GM18511 (cell line): ENCODE measurements around the gene SDK1.
"Not testable (repeated sequence)": the region's sequence is repeated elsewhere in the genome, so short reads cannot be mapped to it uniquely, and the experiment has no call there.

ENCODE experiments used
- ATAC-seq: cut with Tn5 transposase; IDR thresholded peaks from one replicate; pipeline ENCODE4 v1.9.1; 2021; ENCODE audit warnings: mild to moderate bottlenecking, moderate library complexity; ENCODE audit not compliant: unreplicated experiment

SDK1 gene

DNA sequence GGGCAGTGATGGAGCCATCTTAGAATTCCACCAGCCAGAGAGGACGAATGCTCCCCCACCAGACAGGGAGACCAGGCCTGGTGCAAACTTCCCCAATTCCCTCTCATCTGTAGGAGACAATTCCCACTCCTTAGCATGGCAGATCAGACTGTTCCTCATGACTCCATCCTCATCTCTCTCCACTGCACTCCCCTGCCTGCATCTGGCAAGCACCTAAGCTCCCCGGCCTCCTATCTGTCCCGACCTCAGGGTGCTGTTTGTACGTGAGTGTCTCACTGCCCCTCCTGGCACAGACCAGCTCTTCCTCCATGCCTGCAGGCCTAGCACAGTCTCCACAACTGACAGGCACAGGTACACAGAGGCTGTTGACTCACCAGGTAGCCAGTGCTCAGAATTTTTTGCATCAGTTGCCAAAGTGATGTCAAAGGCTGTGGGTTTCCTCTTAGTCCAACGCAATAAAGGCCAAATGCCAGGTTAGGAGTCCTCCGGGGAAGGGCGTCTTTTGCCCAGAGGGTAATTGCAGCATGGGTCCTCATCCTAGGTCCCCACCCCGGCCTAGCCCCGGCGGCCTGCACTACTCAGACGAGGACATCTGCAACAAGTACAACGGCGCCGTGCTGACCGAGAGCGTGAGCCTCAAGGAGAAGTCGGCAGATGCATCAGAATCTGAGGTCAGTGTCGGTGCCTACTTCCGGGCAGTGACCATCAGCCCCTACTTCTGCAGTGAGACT is 944.2 kb downstream of the SDK1 start:
- ATAC-seq: no peak

GRCh38 chr7:4245866-4246470 is 944.9 kb downstream of the SDK1 start:
- no peak for ATAC-seq

DNA sequence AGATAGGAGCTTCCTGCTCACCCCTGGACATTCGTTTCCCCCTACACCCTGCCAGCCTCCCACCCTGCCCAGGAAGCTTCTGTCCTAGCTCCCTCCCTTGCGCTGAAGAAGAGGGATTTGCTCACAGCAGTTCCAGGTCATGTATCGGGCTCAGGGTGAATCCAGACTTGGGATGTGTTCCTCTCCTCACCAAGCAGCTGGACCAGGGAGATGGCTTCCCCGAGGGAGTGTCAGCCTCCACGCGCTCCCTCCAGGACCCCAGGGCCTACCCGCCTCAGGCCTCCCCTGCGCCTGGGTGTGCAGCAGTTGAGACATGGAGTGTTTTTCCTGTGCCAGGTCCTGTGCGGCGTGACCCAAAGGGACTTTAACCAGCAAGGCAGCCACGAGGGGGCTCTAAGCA is 945.5 kb downstream of the SDK1 start:
- no peak for ATAC-seq

DNA sequence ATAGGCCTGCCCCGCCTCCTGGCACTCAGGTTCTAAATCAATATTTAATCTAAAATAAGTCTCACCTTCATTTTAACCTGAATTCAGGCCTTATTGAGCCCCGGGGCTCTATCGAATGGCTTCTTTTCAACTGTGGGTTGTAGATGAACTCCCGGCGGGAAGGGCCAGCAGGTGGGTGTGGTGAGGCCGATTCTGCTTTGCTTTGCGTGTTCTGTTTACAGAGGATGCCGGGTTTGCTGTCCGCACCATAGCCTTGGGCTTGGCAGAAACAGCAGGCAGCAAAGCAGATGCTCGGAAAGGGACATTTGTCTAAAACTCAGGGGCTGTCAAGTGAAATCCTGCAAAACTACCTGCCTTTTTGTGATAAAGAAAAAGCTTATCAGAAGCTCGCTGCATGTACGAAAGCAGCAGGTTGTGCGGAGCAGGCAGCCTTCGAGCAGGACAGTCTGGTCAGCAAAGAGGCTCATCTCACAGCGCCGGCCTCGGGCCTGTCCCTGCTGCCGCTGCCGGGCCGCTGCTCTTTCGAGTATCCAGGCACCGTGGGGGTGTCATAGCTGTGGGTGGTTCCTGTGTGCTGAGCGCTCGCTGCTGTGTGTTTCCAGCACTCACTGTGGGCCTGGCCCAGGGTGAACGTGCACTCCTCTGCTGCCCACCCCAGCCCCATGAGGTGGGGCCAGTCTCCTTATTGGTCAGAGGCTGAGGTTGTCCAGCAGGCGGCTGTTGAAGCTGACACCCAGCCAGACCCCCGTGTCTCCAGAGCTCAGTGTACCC is 946.2 kb downstream of the SDK1 start:
- no peak for ATAC-seq

GRCh38 chr7:4248295-4248694 is 947.2 kb downstream of the SDK1 start:
- no peak for ATAC-seq

DNA sequence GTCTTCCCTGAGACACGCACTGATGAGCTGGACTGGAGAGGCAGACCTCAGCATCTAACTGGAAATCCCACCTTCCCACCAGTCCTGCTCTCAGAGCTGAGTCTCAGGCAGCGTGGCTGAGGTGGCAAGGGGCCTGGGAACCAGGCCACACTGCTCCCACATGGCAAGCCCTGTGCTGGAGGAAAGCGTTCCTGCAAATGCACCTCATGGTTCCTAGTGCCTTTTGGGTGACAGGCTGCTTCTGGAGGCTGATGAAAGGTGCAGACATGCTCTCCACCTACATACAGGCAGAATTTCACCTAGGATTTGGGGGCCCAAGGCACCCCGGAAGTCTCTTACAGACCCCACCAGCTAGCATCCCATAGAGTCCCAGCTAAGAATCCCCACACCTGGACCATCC is 948.2 kb downstream of the SDK1 start:
- no peak for ATAC-seq

DNA sequence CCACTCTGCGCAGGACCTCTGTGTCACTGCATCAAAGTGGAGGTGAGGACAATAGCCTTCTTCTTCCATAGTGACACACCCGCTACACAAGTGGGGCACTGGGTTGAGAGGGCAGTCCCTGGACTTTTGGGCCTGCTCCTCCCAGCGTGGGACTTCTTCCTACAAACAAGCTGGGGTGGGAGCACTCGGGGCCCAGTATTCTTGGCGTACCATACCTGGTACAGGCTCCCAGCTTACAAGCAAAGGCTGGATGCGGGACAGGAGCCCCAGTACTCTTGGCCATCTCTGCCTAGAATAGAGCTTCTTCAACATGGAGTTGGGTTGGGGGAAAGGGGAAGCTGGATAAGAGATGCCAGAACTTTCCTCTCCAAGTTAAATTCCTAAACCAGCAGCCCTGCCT is 954.3 kb downstream of the SDK1 start:
- ATAC-seq: no peak

GRCh38 chr7:4256286-4256685 is 955.2 kb downstream of the SDK1 start:
- ATAC-seq: no peak

DNA sequence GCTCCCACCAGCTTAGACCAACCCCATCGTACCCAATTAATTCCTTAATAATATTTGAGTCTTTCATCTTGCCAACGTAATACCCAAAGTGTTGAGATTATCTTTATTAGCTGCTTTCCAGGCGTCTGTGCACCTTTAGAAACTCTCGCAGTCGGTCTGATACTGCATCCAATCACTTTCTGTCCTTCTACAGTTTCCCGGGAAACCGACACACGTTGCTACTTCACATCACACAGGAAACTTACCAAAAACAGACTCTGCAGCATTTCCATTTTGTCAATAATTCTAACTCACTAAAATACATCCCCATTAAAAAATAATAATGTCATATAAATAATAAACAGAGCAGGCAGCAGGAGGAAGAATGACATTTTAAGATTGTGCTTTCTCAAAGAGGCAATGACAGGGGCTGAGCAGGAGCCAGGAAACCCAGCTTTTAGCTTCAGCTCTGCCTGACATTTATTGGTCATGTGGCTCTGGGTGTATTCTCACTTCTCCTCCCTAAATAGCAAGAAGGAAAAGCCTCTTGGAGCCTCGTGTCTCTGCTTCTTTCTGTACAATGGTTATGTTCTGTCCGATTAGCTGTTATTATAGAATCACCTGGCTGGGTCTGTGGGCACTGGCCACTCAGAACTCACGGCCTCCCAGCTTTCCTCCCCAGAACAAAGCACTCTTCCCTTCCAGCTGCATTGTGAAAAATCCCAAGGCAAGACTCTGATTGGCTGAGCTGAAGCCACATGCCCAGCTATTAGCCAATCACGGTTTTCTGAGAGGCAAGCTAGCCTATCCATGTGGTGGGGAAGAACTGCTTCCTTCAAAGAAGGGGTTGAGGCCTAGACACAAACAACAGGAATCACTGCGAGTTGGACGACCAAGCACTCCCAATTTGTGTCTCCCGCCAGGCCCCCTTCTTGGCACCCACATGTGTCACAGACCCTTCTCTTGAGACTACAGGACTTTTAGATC is 956.4 kb downstream of the SDK1 start:
- no peak for ATAC-seq

GRCh38 chr7:4260116-4260515 is 959.1 kb downstream of the SDK1 start:
- not testable (repeated sequence) for ATAC-seq

- no peak for ATAC-seq
These were observed 960.0 kb downstream of the SDK1 start for GRCh38 chr7:4260867-4261600.

GRCh38 chr7:4261601-4261960 is 960.5 kb downstream of the SDK1 start:
- no peak for ATAC-seq

- not testable (repeated sequence) for ATAC-seq
These were observed 963.2 kb downstream of the SDK1 start for GRCh38 chr7:4264206-4264605.

DNA sequence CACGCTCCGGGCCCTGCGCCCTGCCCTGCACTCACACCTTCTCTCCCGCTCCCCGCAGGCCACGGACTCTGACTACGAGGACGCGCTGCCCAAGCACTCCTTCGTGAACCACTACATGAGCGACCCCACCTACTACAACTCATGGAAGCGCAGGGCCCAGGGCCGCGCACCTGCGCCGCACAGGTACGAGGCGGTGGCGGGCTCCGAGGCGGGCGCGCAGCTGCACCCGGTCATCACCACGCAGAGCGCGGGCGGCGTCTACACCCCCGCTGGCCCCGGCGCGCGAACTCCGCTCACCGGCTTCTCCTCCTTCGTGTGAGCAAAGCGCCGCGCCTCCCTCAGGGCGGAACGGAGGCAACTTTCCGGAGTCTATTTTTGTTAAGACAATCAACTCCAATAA is 964.0 kb downstream of the SDK1 start:
- ATAC-seq: no peak

- no peak for ATAC-seq
These were observed 964.6 kb downstream of the SDK1 start for GRCh38 chr7:4265676-4266075.

DNA sequence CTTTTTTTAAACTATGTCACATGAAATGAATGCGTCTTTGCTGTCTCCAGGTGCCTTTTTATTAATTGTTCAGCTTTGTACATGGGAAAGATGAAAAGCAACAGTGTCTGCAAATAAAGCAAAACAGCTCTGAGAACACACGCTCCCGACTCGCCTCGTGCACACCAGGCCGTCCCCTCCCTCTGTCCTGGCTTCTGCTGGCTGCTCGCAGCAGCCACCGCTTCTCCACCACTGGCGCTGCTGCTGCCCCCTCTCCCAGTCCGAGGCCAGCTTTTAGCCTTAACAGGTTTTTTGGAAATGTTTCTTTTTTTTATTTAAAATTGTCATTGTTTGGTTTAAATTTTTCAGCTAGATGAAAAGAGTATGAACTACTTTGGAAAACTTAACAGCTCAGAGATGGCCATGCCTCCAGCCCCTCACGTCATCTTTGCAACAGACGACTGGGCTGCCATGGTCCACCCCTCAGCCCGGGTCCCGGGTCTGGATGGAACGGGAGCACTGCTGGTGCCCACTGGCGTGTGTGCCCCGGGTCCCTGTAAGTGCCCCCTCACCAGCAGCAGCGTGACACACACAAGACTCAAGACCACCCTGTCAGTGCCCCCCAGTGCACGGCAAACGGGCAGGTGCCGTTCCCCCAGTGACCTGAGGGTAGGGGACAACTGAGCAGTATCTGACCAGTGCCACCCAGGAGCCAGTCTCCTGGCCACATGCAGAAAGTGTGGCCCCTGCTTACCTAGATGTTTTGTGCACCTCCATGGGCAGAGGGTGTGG is 965.4 kb downstream of the SDK1 start:
- no peak for ATAC-seq

DNA sequence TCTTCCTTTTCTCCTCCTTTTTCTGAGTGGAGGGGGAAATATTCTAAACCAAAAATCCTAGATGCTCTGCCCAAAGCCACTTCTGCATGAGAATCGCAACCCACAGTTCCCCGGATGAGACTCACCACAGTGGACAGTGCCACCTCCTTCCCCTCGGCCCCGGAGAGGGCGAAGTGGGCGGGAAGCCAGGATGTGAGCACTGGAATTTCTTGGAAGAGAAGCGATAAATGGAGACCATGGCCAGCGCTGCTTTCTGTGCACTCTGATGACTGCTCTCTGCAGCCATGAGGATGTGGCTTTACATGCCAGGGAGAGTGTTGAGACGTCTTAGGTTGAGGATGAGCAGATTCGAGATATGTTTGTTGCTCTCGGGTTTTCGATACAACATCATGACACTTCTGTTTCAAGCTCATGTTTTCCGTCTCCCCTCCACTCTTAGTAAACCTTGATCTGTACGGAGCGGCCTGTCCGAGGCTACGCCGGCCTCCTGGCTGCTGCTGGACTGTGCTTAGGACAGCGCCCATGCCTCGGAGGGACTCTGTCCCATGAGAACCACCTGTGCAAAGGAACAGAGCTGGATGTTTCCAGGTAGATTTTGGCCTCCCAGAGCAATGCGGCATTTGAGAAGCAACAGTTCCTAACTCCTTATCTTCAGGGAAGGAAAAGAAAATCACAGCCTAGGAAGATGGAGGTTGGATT is 966.4 kb downstream of the SDK1 start:
- ATAC-seq: no peak

DNA sequence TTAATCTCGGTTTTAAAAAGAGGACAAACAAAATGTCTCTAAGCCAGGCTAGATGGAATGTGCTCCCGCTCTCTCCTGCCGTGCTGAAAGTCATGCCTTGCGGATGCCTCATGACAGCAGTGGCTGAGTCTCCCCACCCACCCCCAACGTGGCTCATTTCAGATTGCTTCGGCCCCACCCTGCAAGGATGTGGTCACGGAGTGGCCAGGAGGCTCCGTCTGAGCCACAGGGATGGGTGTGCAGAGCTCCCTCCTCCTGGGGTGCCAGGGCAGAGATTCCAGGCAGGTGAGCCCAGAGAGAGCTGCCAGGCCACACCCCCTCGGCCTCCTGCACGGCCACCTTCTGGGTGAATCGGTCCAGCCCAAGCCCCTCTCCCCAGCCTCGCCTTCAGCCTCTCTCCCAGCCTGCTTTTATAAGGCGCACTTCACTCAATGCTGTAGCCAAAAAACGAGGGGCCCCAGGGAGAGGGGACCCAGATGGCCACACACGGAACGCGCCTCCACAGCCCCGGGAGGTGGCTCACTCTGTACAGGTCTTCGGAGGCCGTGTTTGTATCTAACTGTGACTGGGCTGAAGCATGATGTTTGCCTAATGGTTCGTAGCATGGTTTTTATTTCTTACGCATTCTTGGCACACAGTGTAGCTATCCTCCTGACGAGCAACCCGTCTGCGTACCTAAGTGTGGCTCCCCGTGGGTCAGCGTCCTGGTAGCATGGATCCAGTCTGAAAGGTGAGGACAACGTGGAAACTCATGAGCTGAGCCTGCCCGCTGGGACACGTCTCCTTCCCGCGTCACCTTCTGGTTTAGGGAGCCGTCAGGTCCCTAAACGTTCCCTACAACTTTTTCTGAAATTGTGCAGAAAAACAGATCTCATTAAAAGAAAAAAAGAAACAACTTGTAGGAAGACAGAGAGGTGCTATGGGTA is 967.3 kb downstream of the SDK1 start:
- ATAC-seq: no peak
